HG03280 (cell line): ENCODE results near the gene CDC42BPB.

ENCODE experiments used
- ATAC-seq: cut with Tn5 transposase; IDR thresholded peaks from one replicate; pipeline ENCODE4 v1.9.1; 2021; ENCODE audit warnings: mild to moderate bottlenecking, moderate library complexity; ENCODE audit not compliant: unreplicated experiment

The CDC42BPB gene

DNA sequence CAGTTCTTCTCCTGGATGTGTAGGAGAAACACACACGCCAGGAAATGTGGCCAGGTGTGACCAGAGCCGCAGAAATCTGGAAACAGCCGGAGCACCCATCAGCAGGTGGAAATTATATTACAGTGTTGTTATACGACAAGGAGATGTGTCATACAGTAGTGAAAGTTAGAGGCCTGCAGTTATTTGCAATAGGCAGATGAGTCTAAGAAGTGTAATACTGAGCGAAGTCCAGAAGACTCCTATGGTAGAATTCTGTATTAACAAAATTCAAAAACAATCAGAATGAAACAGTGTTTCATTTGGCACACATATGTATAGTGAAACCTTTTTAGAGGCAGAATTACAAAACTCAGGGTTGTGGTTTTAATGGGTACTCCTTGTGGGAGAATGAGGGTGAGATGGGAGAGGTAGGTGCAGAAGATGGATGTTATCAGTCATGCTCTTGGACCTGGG, 174.2 kb downstream of the CDC42BPB start:
- ATAC-seq: no peak
